H1 (cell line): Measurements from ENCODE around the gene ZSCAN12. TPM values are rescaled to one million over a fixed set of nuclear protein-coding genes. Genes with fewer than 3 reads are reported as not detected.

Experiments
- CTCF ChIA-PET: fragments of 300-600 bp; sonication (Branson Sonifier 250); formaldehyde crosslinking; loops from one replicate; lab custom pipeline; 2021; ENCODE audit not compliant: partially characterized antibody; lab: Charles Lee
- POLR2A ChIA-PET: fragments of 300-600 bp; sonication (Branson Sonifier 250); formaldehyde crosslinking; loops from one replicate; lab custom pipeline; 2021; ENCODE audit warnings: inconsistent platforms; ENCODE audit not compliant: partially characterized antibody; lab: Charles Lee
- DNase-seq, 2 experiments: peaks; one replicate each; pipeline versions ENCODE4 v3.0.0 to v3.0.0-alpha.2; 2010 to 2022; ENCODE audit warnings: low spot score in 2 of 2, low read depth in 1 of 2, mixed read lengths in 1 of 2
- FAIRE-seq: peaks from 2 replicates; lab custom pipeline; 2011; peaks lifted over from hg19 to GRCh38; lab: Jason Lieb, UNC
- H2AFZ ChIP-seq: 2 replicates; pipeline ENCODE4 v1.8.1; 2012; ENCODE audit warnings: low read length, inconsistent platforms
- H2AK5ac ChIP-seq: 2 replicates; pipeline ENCODE4 v1.6.1; 2013; ENCODE audit warnings: low read depth, low read length
- H2BK120ac ChIP-seq: replicated peaks from 2 replicates; pipeline ENCODE3; 2013; ENCODE audit warnings: low read depth, low read length, inconsistent platforms
- H2BK12ac ChIP-seq: 2 replicates; pipeline ENCODE4 v1.6.1; 2013; ENCODE audit warnings: low read depth, low read length
- H2BK15ac ChIP-seq: 2 replicates; pipeline ENCODE4 v1.6.1; 2013; ENCODE audit warnings: low read length
- H2BK20ac ChIP-seq: 2 replicates; pipeline ENCODE4 v1.6.1; 2013; ENCODE audit warnings: low read length
- H2BK5ac ChIP-seq: 2 replicates; pipeline ENCODE4 v1.6.1; 2013; ENCODE audit warnings: low read depth, low read length
- H3K14ac ChIP-seq: 2 replicates; pipeline ENCODE4 v1.6.1; 2013; ENCODE audit warnings: inconsistent platforms; ENCODE audit not compliant: insufficient read length
- H3K18ac ChIP-seq: 2 replicates; pipeline ENCODE4 v1.6.1; 2013; ENCODE audit warnings: low read length; ENCODE audit errors: extremely low read depth
- H3K23ac ChIP-seq: 2 replicates; pipeline ENCODE4 v1.6.1; 2013; ENCODE audit warnings: inconsistent platforms; ENCODE audit not compliant: insufficient read length
- H3K23me2 ChIP-seq: 2 replicates; pipeline ENCODE4 v1.6.1; 2013; ENCODE audit warnings: low read depth, low read length
- H3K27ac ChIP-seq: 2 replicates; pipeline ENCODE4 v1.6.1; 2011; ENCODE audit warnings: low read depth, low read length, inconsistent platforms
- H3K27me3 ChIP-seq, 4 experiments: replicated peaks in 1 of 4; 1 replicate in 1 of 4; 2 replicates in 3 of 4; pipeline versions ENCODE4 v1.6.1 to v1.8.1; 2011 to 2013; ENCODE audit warnings: low read length in 3 of 4, mild to moderate bottlenecking in 3 of 4, inconsistent platforms in 2 of 4, mixed read lengths in 2 of 4, moderate library complexity in 1 of 4; ENCODE audit not compliant: control insufficient read depth in 3 of 4, insufficient read depth in 3 of 4; ENCODE audit errors: extremely low read depth in 1 of 4
- H3K36me3 ChIP-seq, 4 experiments: 2 replicates each; pipeline versions ENCODE4 v1.6.1 to v1.8.1; 2011 to 2013; ENCODE audit warnings: mild to moderate bottlenecking in 4 of 4, low read length in 3 of 4, moderate library complexity in 2 of 4, control low read depth in 1 of 4, inconsistent platforms in 1 of 4; ENCODE audit not compliant: insufficient read depth in 4 of 4, control insufficient read depth in 2 of 4
- H3K4ac ChIP-seq: replicated peaks from 2 replicates; pipeline ENCODE3; 2013; ENCODE audit warnings: low read length, low read depth, mixed read lengths, inconsistent platforms; ENCODE audit not compliant: insufficient read length
- H3K4me1 ChIP-seq, 4 experiments: replicated peaks in 1 of 4; 1 replicate in 1 of 4; 2 replicates in 3 of 4; pipeline versions ENCODE4 v1.6.1 to v1.8.1; 2011 to 2013; ENCODE audit warnings: low read length in 3 of 4, inconsistent platforms in 2 of 4, mixed read lengths in 1 of 4; ENCODE audit not compliant: insufficient read depth in 4 of 4, control insufficient read depth in 3 of 4
- H3K4me2 ChIP-seq, 2 experiments: 2 replicates each; pipeline versions ENCODE4 v1.6.1 to v1.8.1; 2011 to 2013; ENCODE audit warnings: low read depth in 2 of 2, low read length in 2 of 2, control low read depth in 1 of 2, inconsistent platforms in 1 of 2, mild to moderate bottlenecking in 1 of 2; ENCODE audit not compliant: insufficient read depth in 1 of 2
- H3K4me3 ChIP-seq, 4 experiments: fragments of 200-600, 300-600 bp in 1 of 4; sonication (generic), shearing (Covaris generic), sonication (Bioruptor Twin) in 1 of 4; 2 replicates each; pipeline versions ENCODE4 v1.5.1 to v1.8.1; 2011 to 2016; ENCODE audit warnings: low read length in 4 of 4, low read depth in 3 of 4, control low read depth in 2 of 4, inconsistent platforms in 2 of 4, mild to moderate bottlenecking in 2 of 4, mixed read lengths in 1 of 4, moderate library complexity in 1 of 4; ENCODE audit not compliant: insufficient read depth in 2 of 4; ENCODE audit errors: extremely low read depth in 1 of 4
- H3K56ac ChIP-seq: replicated peaks from 2 replicates; pipeline ENCODE3; 2013; ENCODE audit warnings: low read depth, mild to moderate bottlenecking, mixed read lengths, low read length, inconsistent platforms; ENCODE audit not compliant: insufficient read length
- H3K79me1 ChIP-seq: 2 replicates; pipeline ENCODE4 v1.6.1; 2013; ENCODE audit warnings: low read depth, low read length, control low read depth
- H3K79me2 ChIP-seq, 2 experiments: 2 replicates each; pipeline versions ENCODE4 v1.6.1 to v1.8.1; 2012 to 2013; ENCODE audit warnings: low read length in 2 of 2, mild to moderate bottlenecking in 2 of 2, inconsistent platforms in 1 of 2; ENCODE audit not compliant: insufficient read depth in 2 of 2, control insufficient read depth in 1 of 2
- H3K9ac ChIP-seq, 4 experiments: replicated peaks in 1 of 4; 1 replicate in 1 of 4; 2 replicates in 3 of 4; pipeline versions ENCODE4 v1.6.1 to v1.8.1; 2011 to 2013; ENCODE audit warnings: low read depth in 3 of 4, low read length in 3 of 4, control low read depth in 2 of 4, mild to moderate bottlenecking in 2 of 4, moderate library complexity in 2 of 4, inconsistent platforms in 1 of 4; ENCODE audit errors: extremely low read depth in 1 of 4
- H3K9me3 ChIP-seq, 2 experiments: 2 replicates each; pipeline versions ENCODE4 v1.6.1 to v1.8.1; 2012 to 2013; ENCODE audit warnings: mild to moderate bottlenecking in 2 of 2, moderate library complexity in 2 of 2, control low read depth in 1 of 2, inconsistent platforms in 1 of 2, low read depth in 1 of 2, low read length in 1 of 2, mixed read lengths in 1 of 2; ENCODE audit not compliant: insufficient read depth in 2 of 2
- H4K20me1 ChIP-seq, 2 experiments: replicated peaks in 1 of 2; 2 replicates each; pipeline versions ENCODE3 to v1.8.1; 2011 to 2013; ENCODE audit warnings: inconsistent platforms in 2 of 2, low read length in 2 of 2, mild to moderate bottlenecking in 1 of 2; ENCODE audit not compliant: insufficient read depth in 2 of 2, control insufficient read depth in 1 of 2
- H4K5ac ChIP-seq: 2 replicates; pipeline ENCODE4 v1.6.1; 2013; ENCODE audit warnings: low read length, low read depth, mixed read lengths, inconsistent platforms; ENCODE audit not compliant: insufficient read length
- H4K8ac ChIP-seq: 2 replicates; pipeline ENCODE4 v1.8.0; 2013; ENCODE audit warnings: mild to moderate bottlenecking, moderate library complexity, low read length, inconsistent platforms; ENCODE audit not compliant: insufficient read depth; ENCODE audit errors: extremely low read depth
- H4K91ac ChIP-seq: replicated peaks from 2 replicates; pipeline ENCODE3; 2013; ENCODE audit warnings: low read length, mixed read lengths, inconsistent platforms; ENCODE audit not compliant: insufficient read length
- CEBPB ChIP-seq: IDR thresholded peaks from 2 replicates; pipeline ENCODE4 v1.6.1; 2012; ENCODE audit warnings: low read depth, low read length
- CTCF ChIP-seq, 3 experiments: IDR thresholded peaks; 1 replicate in 2 of 3; 2 replicates in 1 of 3; pipeline versions ENCODE4 v1.5.1 to v1.6.1; 2011; ENCODE audit warnings: low read length in 3 of 3, mild to moderate bottlenecking in 3 of 3, inconsistent platforms in 2 of 3, low read depth in 1 of 3, moderate library complexity in 1 of 3; ENCODE audit not compliant: insufficient read depth in 1 of 3; ENCODE audit errors: control extremely low read depth in 1 of 3
- EZH2 ChIP-seq: fragments of 200-600 bp; sonication (generic); IDR thresholded peaks from 2 replicates; pipeline ENCODE4 v1.7.1; 2012; ENCODE audit warnings: low read depth, mild to moderate bottlenecking, moderate library complexity, low read length, inconsistent platforms; ENCODE audit not compliant: severe bottlenecking
- JUN ChIP-seq: IDR thresholded peaks from 2 replicates; pipeline ENCODE4 v1.6.1; 2011; ENCODE audit warnings: low read depth, mild to moderate bottlenecking, improper control_type of control experiment, low read length
- RNF2 ChIP-seq: fragments of 200-900, 300-1000 bp; sonication (generic); IDR thresholded peaks from 2 replicates; pipeline ENCODE4 v1.7.1; 2016; ENCODE audit warnings: borderline replicate concordance, low read depth, mild to moderate bottlenecking, antibody characterized with exemption, low read length; ENCODE audit not compliant: poor library complexity, severe bottlenecking; ENCODE audit errors: missing control alignments
- RXRA ChIP-seq: IDR thresholded peaks from 2 replicates; pipeline ENCODE4 v1.6.1; 2011; ENCODE audit warnings: low read depth, mild to moderate bottlenecking, low read length, moderate library complexity; ENCODE audit not compliant: insufficient read depth
- SP1 ChIP-seq: IDR thresholded peaks from 2 replicates; pipeline ENCODE4 v1.6.1; 2011; ENCODE audit warnings: low read depth, low read length
- SUZ12 ChIP-seq: fragments of 200-600 bp; sonication (generic); IDR thresholded peaks from 2 replicates; pipeline ENCODE4 v1.6.1; 2012; ENCODE audit warnings: mild to moderate bottlenecking, inconsistent platforms, low read length, moderate library complexity, mixed read lengths
- USF2 ChIP-seq: IDR thresholded peaks from 2 replicates; pipeline ENCODE4 v1.6.1; 2011; ENCODE audit warnings: low read length, improper control_type of control experiment
- WGBS, 2 experiments: shearing (Covaris generic) in 1 of 2; methylation state at CpG; one replicate each; pipeline versions ENCODE4 v1.1.6 to v1.1.7; 2013 to 2015; ENCODE audit warnings: low lambda C conversion rate in 2 of 2, mixed read lengths in 2 of 2, inconsistent platforms in 1 of 2, low coverage in 1 of 2, missing lambda C conversion rate in 1 of 2; ENCODE audit not compliant: insufficient replicate concordance in 2 of 2, insufficient coverage in 1 of 2, insufficient read length in 1 of 2; ENCODE audit errors: extremely low coverage in 1 of 2, missing lambda C conversion rate in 1 of 2; 5-methylcytosine and 5-hydroxymethylcytosine counted together
- polyA plus RNA-seq, 7 experiments: library from polyadenylated mRNA; depleted of rRNA in 3 of 7; stranded (reverse) in 5 of 7; unstranded in 2 of 7; fragments of >200 nt in 5 of 7; fragments of 200-250 nt in 2 of 7; gene quantifications; 1 replicate in 5 of 7; 2 replicates in 1 of 7; 4 replicates in 1 of 7; pipeline versions ENCODE4 v1.2.1 to v1.2.3, GENCODE V29; 2011 to 2013; ENCODE audit warnings: missing spikeins in 2 of 7, mixed read lengths in 2 of 7
- total RNA-seq: library from RNA; stranded (reverse); fragmentation: NEBNext Ultra II Directional; extraction: Animal tissue kit (Norgen Biotek cat#: 25700); gene quantifications from 2 replicates; pipeline ENCODE4 v1.2.1, GENCODE V29; 2021

The ZSCAN12 gene
- total and polyA plus RNA-seq, 2 of the 8 experiments (the other 6 are each of a cell fraction or from before 2014, with no cell fraction given) = 2.2 to 9.6 TPM

DNA sequence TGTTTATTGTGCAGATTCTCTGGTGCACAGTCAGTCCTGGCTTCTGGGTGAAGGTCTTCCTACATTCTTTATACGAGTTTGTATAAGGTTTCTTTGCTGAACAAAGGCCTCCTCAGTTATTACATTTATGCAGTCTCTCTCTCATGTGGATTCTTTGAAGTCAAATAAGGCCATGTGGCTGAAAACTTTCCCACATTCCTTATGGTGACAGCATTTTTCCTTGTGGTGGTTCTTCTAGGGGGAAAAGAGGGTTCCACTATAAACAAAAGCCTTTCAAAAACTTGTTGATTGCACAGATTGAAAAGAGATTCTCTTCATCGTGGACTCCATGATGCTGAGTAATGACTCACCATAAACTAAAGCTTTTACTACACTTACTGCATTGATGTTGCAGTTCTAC is 19.2 kb downstream of the ZSCAN12 start:
- Histone ChIP-seq H3K56ac (no peak overlapping the region), H3K27ac (no peak overlapping the region), H3K4me2 (no peak overlapping the region), H4K91ac (no peak overlapping the region), H2AFZ (no peak overlapping the region), H3K79me1 (no peaks in the 10 kb centered on the region; the same call in 1 of the 2 replicates), H2BK20ac (no peak overlapping the region), H3K9me3 (no peaks in the 10 kb centered on the region; a peak in 1 of 4 replicates), H3K36me3 (peaks cover 0 to 41% (median 14%) of the 10 kb centered on the region in 4 experiments; a peak in 6 of 8 replicates), H3K23ac (no peak overlapping the region), H3K18ac (no peak overlapping the region), H2BK15ac (no peak overlapping the region), H2BK12ac (no peak overlapping the region), H2BK120ac (no peak overlapping the region), H4K8ac (no peak overlapping the region), H2BK5ac (no peak overlapping the region), H3K23me2 (no peaks in the 10 kb centered on the region), H3K4ac (no peak overlapping the region), H3K14ac (no peak overlapping the region), H4K5ac (no peak overlapping the region), H3K4me3 (no peak overlapping the region), H4K20me1 (no peaks in the 10 kb centered on the region), H2AK5ac (no peak overlapping the region), H3K9ac (no peak overlapping the region), H3K27me3 (no peaks in the 10 kb centered on the region), H3K4me1 (peaks cover 0 to 5% (median 1%) of the 10 kb centered on the region in 4 experiments; a peak in 3 of 7 replicates), H3K79me2 (peaks cover 0 to 12% of the 10 kb centered on the region in 2 experiments; a peak in 2 of 4 replicates)
- CTCF ChIA-PET = interaction anchor here (0.9 kb wide), 1 partner anchor 99 kb away, joined by 3 read pairs; the partner anchor contains the start of gene PGBD1
- 97% methylated on average over 2 of the region's 2 CpGs; no CpG with 5 or more reads in 1 of the 2 experiments for WGBS, 2 experiments
- POLR2A ChIA-PET = interaction anchor here (2.7 kb wide), 1 partner anchor 30 kb away, joined by 8 read pairs; the partner anchor contains the start of gene ZKSCAN3
- DNase-seq = no peak
- FAIRE-seq = no peak
- TF ChIP-seq RNF2 (no peak), EZH2 (no peak), SP1 (no peak), JUN (no peak), RXRA (no peak), SUZ12 (no peak), CEBPB (no peak), CTCF (IDR thresholded peaks at IDR 0.05; ENCODE audit: control extremely low read depth in 1 of 3, insufficient read depth in 1 of 3, low read depth in 1 of 3, low read length in 3 of 3) (no peak), USF2 (no peak)
